Stimulated activated CD4-positive, alpha-beta T cell treated with anti-CD3 and anti-CD28 coated beads, Interleukin-12 subunit alpha, Interleukin-12 subunit beta, amount 100 ng/mL, for 24 hours (primary cell): ENCODE data around the gene MAP6.

ENCODE experiments used
- DNase-seq, 2 experiments: peaks; one replicate each; pipeline ENCODE4 v3.0.0-alpha.2; 2020; ENCODE audit warnings: low read depth in 2 of 2

MAP6 gene

DNA sequence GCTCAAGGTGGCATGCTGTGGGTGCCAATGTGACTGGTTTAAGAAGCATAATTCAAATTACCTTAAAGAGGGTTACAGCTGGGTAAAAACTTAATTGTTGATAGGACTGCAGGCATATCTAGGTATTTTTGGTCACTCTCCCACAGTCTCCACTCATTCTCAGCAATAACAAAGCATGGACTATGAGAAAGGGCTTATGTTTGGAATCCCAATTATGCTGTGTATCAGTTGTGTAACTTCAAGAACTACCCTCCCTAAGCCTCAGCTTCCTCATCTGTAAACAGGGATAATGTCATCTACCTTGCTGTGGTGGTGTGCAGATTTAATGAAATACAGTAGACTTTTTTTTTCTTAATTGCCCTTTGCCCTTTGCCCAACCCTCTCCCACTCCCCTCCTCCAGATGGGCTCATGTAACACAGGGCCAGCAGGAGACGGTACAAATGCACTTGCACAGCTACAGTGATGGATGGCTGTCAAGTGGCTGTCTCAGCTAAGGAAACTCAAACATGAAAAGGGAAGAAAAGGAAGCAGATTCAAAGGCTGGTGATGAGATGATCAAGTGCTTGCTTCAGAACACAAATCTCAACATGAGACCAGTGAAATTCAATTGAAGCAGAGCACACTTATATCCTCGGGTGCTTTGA is 37.6 kb downstream of the MAP6 start:
- no peak for DNase-seq

DNA sequence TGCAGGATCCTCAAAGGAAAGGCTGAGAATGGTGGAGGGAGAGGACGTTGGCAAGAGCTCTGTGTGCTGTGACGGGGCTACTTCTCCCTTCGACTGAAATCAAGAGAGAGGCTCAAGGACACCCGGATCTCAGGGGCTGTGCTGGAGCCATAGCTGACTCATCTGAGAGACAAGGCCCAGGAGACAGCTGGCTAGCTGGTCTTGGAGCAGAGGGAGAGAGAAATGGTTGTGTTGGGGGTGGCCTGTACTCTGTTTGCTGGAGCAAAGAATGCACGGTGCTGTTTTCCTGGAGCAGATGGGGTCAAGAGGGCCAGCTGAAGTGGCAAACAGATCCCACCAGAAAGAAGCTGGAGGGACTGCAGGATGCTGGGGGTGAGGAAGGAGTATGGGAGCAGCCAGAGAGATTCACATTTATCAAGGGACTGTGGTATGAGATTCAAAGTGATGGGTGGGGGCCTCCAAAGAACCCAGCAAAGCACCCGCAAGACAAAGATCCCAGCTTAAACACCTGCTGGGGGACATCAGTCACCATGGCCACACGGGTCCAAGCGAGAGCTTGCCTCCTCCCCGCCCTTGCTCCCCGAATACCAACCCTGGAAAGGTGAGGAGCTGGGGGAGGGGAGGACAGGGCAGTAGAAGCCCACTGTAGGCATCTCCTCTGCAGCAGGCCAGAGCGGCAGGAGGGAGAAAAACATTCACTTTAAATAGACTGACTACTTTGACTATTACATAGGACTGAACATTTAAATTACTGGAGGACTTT is 40.8 kb downstream of the MAP6 start:
- no peak for DNase-seq

DNA sequence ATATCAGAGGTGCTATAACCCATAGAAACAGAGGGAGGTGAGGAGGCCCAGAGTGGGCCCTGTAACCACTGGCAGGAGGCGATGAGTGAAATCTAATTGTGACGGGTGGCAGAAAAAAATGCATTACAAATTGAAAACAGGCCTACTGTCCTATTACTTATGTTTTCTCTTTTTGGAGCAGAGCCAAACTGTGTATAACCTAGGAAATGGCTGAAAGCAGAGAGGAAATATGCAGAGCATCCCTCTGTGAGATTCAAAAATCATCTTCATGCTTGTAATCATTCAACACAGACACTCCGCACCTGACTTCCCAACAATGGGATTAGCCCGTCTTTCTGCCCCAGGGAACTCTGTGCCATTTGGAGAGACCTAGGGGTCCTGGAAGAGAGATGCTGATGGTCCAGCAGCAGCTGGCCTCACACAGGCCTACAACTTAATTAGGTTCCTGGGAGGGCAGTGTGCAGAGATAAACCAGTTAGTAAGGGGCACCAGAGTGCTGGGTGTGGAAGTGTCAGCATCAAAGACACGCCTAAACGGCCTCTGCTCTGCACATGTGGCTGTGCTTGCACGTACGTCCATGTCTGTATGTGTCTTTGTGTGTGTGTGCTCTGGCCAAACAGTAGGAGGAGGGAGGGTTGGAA is 41.8 kb downstream of the MAP6 start:
- no peak for DNase-seq

DNA sequence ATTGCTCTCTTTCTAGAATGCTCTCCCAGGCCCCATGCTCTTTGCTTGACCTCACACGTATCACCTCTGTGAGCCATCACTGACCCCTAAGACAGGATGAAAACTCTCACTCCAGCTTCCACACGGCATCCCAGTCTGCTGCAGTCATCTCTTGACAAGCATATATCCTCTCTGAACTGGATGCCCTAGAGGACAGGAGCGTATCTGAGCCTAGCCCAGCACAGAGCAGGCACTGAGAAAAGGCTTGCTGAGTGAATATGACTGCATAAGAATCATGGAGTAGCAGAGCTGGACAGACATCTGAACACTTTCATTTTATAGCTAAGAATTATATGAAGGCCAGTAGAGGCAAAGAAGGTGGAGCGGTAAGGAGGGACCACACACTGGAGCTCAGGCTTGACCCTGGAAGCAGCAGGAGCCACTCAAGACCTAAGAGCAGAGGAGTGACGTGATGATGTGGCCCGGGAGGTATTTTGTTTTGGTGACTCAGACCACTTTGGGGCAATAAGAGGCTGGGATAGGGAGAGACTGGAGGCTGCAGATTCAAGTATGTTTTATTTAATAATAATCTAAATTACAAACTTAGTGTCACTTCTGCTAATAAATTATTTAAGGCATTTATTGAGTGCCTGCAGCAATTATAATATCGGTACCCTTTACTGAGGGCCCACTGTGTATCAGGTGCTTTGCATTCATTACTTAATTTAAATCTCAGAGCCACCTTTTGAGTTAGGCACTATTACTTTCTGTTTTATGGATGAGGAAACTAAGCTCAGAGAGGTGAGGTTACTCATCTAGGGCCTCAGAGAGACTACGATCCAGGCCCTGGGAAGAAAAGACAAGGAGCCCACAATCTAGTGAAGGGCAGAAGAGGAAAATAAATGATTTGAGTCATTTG is 42.6 kb downstream of the MAP6 start:
- DNase-seq: no peak

DNA sequence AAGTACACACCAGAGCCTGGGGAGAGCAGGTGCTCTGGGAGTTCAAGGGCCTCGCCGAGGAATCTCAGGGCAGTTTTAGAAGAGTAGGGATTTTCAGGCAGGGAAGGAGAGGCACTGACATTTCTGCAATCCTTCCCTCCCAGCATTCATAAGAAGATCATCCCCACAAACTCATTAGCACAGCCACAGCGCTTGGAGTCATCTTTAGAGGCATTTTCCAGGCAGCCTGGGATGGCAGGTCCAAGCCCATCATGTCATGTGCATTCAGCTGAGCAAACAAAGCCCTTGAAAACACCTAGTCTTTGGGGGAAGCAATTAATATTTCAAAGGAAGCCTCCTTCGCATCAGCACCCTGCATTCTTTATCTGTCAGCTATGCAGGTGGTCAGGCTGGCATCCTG is 43.8 kb downstream of the MAP6 start:
- DNase-seq: no peak

DNA sequence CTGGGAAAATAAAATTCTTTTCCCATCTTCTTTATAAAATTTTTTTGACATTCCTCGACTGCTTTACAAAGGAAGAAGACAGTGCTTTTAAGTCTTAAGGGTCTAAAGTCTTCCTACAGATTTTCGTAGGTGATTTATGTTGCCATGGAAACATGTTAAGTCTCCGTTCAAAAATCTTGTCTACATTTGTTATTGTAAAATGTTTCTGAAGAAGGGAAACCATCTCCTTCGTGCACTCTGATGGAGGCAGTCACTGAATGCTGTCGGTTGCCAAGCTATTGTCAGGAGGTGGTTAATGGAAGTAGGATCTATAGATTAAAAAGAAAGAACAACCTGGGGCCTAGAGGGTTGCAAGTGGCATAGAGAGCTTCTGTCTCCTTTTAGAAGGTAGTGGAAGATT is 52.6 kb downstream of the MAP6 start:
- DNase-seq: no peak

DNA sequence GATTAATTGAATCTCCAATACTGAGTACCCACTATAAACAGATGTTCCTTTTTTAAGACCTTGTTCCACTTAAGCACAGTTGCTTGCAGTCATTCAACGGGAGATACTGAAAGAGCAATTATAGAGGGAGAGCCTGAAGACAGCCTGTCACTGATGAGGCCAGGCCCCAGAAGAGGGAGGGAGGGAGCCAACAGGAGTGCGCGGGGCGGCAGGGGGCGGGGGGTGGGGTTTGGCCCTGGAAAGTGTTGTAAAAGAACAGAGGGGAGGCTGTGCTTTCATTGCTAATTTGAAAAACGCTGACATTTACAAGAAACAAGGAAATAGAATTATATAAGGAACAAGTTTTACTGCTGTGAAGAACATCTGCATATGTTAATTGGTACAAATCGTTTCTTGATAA is 53.1 kb downstream of the MAP6 start:
- no peak for DNase-seq

DNA sequence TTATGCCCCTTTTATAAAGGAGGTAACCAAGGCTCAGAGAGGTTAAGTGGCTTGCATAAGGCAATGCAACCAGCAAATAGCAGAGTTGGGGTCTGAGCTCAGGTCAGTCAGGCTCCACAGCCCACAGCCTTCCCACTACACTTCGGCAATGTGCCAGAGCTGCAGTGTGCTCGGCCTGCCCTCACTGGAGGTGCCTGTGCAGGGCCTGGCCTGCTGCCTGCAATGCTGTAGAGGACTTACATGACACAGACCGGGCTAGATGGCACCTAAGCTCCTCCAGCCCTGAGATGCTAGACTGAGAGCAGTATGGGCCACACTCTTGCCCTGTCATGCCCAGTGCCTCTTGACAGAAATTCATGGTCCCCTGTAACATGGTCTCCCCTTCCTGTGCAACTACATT is 57.0 kb downstream of the MAP6 start:
- DNase-seq: no peak

DNA sequence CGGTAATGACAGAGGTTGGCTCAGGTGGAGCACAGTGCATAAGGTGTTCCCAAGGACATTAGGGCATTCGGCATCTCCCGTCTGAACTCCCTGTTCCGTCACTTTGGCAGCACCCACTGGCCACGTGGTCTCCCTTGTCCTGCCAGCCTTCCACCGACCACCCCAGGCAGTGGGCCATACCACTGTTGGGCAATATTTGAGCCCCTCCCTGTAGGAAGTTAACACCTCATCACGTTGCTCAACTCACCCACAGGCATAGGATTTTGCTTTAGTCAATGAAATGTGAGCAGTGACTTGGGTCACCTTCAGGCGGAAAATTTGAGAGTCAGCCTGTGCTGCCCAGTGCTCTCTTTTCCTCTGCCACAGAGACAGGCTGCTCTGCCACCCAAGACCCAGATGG is 62.7 kb downstream of the MAP6 start:
- DNase-seq: no peak

DNA sequence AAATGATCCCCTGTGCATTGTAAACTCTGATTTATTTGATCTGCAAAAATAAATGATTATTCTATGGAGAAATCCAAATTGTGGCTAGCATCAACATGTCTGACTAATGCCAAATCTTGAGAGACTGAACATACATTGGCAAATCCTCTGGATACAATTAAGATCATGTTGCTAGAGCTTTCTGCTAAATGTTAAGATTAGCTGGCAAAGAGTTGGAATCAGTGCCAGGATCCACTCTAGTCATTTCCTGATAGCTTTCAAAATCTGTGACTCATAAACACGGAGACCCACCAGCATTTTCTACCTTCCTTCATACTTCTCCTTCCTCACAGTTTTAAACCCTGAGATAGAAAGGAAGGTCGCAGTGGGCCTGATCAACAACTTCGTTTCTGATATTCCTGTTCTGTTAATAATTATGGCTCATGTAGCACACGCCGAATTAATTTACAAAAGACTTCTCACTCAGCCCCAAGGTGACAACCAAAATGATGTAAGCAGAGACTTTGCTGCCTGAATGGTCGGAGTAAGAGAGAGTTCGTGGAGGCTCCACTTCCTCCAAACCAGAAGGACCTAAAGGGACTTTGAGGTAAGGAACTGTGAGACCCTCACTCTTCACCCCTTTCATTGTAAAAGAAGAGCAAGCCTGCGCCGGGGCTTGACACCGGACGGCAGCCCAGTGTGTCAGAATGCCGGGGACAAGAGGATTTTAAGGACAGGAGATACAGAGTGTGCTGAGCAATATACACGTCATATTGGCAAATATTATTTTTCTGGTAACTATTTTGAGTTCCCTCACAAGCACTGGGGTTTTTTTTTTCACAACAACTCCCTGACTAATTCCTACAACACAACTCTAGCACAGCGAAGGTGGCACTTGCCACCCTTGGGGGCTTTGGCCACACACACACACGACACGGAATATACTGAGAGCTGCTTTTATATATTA is 64.8 kb downstream of the MAP6 start:
- DNase-seq: no peak

DNA sequence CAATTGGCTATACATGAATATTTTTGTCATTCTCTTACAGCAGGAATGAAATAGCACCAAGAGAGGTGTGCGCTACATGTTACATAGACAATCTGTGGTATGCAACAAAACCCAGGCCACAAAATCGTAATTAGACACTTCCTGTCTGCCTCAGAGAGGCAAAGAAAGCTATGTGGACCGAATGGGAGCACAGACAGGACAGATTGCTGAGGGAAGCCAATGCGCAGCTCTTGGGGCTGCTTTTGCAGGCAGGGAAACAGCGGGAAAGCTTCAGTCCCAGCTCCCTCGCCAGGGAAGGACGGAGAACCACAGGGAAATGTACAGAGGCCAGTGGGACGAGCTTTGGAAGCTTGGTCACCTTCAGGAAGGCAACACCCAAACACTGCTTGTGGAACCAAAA is 65.9 kb downstream of the MAP6 start:
- DNase-seq: no peak

DNA sequence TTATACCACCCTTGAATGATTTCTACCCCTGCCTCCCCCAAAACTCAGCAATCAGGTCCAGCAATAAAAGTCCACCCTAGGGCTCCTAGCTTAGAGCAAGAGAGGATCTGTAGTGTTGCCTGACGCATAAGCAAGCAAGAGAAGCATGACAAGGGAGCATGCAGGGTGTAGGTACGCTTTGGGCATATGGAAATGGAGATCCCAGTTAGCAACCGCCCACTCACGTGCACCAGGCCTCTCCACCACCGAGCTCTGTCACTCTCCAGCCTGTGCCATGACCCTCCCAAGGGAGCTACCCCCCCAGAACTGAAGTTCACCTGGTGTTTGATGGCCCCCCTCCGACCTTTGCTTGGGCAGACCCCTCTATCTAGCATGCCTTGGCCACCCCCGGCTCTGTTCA is 67.3 kb downstream of the MAP6 start:
- no peak for DNase-seq

DNA sequence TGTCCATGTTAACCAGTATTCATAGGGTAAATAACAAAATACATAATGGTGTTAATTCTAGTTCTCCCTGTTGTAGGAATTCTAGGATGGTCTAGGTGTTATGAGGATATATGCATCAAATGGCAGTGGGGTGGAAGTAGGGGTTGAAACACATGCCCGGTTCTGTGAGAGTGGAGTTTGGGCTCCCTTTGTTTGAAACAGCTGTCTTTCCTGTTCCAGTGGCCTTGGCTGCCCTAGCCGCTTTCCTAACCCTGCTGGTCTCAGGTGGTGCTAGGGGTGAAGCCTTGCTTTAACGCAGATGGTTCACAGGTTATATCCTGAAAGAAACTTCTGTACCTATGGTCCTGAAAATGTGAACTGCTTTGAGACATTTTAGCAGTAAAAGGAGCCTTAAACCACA is 68.5 kb downstream of the MAP6 start:
- no peak for DNase-seq

DNA sequence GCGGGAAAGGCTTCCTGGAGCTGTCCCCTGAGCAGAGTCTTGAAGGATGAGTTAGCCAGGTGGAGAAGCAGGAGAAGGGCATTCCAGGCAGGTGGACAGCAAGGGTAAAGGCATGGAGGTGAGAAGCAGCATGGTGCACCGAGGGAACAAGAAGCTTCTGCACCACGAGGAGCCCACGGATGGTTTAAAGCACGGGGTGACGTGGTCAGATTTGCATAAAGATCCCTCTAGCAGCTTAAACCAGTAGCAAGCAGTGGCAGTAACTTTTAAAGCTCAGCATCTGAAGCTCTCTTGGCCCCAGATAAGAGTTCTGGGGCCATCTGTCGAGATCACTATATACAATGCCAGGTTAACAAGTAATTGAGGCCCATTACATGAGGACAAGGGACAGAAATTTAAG is 69.9 kb downstream of the MAP6 start:
- DNase-seq: no peak

DNA sequence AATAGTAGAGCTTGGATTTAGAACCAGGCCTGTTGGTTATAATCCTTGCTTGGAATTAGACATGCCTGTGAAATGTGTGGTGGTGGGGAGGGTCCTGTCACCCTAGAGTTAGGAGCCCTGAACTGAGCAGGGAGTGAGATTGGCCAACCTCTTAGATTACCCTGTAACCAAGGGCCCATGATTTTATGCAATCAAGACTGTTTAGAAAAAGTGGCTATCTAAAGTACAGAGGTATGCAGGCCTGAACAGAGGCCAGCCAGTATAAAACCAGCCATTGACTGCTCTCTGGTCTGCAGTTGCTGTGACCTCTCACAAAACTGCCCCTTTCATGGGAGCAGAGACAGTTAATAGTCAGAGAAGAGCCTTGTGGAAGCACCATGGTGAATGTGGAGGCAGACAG is 70.6 kb downstream of the MAP6 start:
- DNase-seq: no peak

DNA sequence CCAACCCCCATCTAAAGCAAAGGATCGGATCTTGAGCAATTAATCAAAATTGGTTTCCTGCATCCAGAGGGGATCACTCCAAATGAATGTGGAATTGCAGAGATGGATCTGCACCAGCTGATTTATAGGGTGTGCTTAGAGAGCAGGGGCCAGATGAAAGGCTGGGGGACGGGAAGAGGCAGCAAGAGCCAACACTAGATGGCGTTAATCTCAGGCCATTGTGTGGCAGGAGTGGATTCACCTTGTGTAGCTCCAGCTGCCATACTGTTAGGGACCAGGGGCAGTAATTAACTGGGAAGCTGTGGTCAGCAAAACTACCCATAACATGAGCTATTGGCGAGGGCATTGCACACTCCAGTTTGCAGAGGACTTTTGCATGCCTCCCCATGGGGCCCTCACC is 71.2 kb downstream of the MAP6 start:
- no peak for DNase-seq

DNA sequence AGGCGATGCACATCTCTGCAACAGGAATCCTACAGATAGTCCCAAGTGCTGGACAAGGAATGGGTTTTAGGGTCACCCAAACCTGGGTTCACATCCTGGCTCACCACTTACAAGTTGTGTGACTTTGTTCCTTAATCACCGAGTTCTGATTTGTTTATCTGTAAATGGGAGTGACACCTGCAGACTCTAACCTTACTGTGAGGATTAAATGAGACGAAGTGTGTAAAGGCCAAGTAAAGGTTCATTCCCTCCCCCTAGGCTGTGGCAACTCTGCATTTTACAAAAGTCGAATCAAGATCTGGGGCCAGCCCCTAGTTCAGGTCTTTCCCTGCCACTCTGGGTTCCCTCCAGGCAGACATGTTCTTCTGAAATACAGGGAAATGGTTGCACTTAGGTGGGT is 71.9 kb downstream of the MAP6 start:
- no peak for DNase-seq

DNA sequence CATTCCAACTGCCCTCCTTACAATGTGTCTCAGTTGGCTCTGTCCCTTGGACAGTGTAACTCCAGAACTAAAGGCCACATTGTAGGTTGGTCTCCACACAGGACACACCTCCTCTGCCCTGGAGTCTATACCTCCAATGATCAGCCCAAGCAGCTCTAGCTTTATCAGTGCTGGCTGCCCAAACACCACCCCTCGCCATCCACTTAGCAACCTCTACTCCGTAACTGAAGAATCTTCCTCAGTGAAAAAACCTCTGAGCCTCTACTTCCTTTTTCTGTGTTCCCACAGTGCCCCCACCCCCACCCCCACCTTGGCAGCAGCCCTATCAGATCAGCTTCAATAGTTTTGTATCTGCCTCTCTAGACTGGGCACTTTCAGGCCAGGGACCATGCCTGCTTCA is 73.4 kb downstream of the MAP6 start:
- no peak for DNase-seq

DNA sequence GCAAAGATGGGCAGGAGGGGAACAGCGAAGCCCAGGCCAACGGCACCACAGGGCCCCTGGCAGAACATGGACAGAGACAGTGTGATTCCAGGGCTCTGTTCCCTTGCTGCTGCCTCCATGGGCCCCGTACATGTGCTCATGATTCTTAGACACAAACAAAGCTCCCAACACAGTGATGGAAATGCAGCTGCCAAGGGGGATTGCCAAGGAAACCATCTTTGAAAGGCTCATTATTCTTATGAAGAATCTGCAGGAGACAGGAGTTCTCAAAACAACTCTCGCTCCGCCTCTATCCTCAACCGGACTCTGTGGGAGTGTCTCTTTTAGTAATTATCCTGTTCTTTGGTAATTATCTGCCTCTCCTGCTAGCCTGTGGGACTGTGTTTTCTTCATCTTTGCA is 74.6 kb downstream of the MAP6 start:
- no peak for DNase-seq

DNA sequence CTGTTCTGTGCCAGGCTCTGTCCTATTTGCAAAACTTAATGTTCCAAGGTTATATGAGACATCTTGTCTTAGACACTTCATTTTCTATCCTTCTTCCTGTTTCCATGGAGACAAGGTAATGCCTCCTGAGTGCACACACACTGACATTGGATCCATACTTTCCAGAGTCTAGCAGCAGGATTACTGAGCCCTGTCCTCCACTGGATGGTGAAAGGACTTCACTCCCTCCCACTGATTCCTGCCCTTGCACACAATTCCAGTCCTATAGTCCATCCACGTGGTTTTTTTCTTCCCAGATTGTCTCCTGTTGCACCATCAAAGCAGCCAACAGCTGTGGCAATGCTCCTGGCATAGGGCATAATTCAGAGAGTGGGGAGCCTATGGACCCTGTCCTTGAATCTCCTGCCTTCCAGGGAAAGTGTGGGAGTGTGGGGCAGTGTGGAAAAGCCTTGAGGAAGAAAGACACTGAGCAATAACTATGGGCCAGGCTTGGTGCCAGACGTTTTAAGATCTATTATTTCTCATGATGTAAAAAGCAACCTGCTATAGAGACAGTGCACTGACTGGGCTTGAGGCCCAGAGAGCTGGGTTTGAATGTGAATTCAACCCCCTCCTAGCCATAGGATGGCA is 75.4 kb downstream of the MAP6 start:
- no peak for DNase-seq

DNA sequence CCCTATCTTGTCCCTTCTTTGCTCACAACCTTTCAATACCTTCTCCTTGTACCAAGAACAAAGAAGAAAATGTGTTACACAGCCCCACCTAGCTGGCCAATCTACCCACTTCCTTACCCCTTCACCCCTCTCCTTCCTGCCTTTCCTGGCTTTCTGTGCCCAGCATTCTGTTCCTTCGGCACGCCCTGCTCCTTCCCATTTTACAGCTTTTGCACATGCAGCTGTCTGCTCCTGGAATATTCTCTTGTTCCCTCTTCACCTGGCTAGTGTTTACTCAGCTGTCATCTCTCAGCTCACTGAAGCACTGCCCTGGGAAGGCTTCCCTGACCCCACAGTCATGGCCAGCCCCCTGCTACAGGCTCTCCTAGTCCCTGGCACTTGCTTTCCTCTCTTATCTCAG is 76.1 kb downstream of the MAP6 start:
- DNase-seq: no peak
